ENCODE results near the gene CYP4A22.

CYP4A22 gene

DNA sequence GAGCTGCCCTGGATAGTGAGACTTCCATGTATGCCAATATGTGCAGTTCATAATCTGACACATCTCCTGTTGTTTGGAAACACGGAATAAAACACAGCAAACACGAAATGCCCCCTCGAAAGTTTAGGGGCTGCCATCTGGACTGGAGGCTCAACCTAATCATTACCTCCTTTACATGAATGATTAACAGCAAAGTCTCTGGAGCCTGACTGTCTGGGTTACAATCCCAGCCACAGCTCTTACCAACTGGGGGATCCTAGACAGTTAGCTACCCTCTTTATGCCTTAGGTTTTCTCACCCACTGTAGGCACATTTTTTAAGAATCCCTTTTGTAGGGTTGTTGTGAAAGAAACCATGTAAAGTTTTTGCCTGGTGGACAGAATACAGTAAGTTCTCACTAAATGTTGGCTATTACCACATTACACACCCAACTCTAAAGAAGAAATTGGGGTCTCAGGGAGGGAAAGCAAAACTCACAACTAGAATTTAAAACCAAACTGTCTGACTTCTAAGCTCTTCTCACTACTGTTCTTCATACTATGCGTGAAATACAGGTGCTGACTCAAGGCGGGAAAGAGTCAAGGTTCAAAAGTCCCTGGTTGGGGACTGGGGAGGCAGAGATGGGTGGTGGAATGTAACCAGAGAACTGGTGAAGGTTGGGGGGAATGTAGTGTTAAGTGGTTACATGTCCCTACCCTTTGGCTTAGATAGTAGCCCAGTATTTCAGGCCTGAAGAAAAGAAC lies 24.2 kb downstream of the CYP4A22 start:
- no peaks in the 10 kb centered on the region for H3K9me3 ChIP-seq (ENCODE audit: control insufficient read depth, low read depth, low read length)
- H3K36me3 ChIP-seq (ENCODE audit: control insufficient read depth, low read depth, low read length): no peaks in the 10 kb centered on the region
- H3K9ac ChIP-seq (ENCODE audit: low read length): no peak overlapping the region
- no peak overlapping the region for H3K4me3 ChIP-seq (ENCODE audit: low read length)
- no peak overlapping the region for H3K27ac ChIP-seq (ENCODE audit: low read length)
- no peaks in the 10 kb centered on the region for H3K4me1 ChIP-seq (ENCODE audit: control insufficient read depth, low read depth, low read length)
- H3K27me3 ChIP-seq (ENCODE audit: control insufficient read depth, insufficient read depth, low read length): no peaks in the 10 kb centered on the region

DNA sequence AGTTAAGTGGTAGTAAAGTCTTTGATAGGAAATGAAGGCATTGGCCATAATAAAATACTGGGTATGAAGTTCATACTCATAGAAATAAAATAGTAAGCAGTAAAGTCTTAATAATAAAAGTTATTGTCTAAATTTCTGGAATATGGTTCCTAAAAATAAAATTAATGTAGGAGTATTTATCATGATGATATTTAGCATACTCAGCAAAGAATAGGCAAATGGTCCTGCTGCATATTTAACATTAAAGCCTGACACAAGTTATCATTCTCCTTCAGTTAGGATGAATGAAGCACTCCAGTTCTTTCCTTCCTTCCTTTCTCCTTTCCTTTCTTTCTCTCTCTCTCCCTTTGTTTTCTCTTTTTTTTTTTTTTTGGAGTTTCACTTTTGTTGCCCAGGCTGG lies 27.3 kb downstream of the CYP4A22 start:
- H3K4me3 ChIP-seq (ENCODE audit: low read length): no peak overlapping the region
- H3K9ac ChIP-seq (ENCODE audit: low read length): no peak overlapping the region
- H3K4me1 ChIP-seq (ENCODE audit: control insufficient read depth, low read depth, low read length): no peaks in the 10 kb centered on the region
- no peaks in the 10 kb centered on the region for H3K36me3 ChIP-seq (ENCODE audit: control insufficient read depth, low read depth, low read length)
- H3K9me3 ChIP-seq (ENCODE audit: control insufficient read depth, low read depth, low read length): no peaks in the 10 kb centered on the region
- no peaks in the 10 kb centered on the region for H3K27me3 ChIP-seq (ENCODE audit: control insufficient read depth, insufficient read depth, low read length)
- no peak overlapping the region for H3K27ac ChIP-seq (ENCODE audit: low read length)

DNA sequence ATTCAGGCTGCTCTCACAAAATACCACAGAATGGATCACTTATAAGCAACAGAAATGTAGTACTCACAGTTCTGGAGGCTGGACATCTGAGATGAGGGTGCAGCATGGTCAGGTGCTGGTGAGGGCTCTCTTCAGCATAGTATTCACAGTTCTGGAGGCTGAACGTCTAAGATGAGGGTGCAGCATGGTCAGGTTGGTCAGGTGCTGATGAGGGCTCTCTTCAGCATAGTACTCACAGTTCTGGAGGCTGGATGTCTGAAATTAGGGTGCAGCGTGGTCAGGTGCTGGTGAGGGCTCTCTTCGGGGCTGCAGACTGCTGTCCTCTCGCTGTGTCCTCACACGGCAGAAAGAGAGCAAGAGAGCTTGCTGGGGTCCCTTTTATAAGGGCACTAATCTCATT lies 35.5 kb downstream of the CYP4A22 start:
- Histone ChIP-seq H3K36me3 (ENCODE audit: control insufficient read depth, low read depth, low read length) (no peaks in the 10 kb centered on the region), H3K4me1 (ENCODE audit: control insufficient read depth, low read depth, low read length) (no peaks in the 10 kb centered on the region), H3K27me3 (ENCODE audit: control insufficient read depth, insufficient read depth, low read length) (no peaks in the 10 kb centered on the region), H3K9me3 (ENCODE audit: control insufficient read depth, low read depth, low read length) (no peaks in the 10 kb centered on the region), H3K4me3 (ENCODE audit: low read length) (no peak overlapping the region), H3K27ac (ENCODE audit: low read length) (no peak overlapping the region), H3K9ac (ENCODE audit: low read length) (no peak overlapping the region)

DNA sequence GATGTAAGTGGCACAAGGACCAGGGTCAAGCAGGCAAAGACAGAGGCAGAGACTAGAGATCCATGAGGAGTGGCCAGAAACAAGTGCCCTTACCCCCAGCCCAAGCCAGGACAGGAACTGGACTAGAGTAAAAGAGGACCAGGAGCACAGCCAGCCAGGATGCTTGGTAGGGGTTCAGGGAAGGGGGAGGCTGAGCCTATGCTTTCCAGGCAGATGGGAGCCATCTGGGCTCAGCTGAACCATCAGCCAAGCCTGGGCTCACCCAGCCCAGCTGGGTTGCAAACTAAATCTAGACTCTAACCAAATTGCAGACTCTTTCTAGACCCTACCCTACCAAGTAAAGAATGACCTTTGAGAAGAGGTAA lies 37.4 kb downstream of the CYP4A22 start:
- H3K27ac ChIP-seq (ENCODE audit: low read length): no peak overlapping the region
- H3K9ac ChIP-seq (ENCODE audit: low read length): no peak overlapping the region

DNA sequence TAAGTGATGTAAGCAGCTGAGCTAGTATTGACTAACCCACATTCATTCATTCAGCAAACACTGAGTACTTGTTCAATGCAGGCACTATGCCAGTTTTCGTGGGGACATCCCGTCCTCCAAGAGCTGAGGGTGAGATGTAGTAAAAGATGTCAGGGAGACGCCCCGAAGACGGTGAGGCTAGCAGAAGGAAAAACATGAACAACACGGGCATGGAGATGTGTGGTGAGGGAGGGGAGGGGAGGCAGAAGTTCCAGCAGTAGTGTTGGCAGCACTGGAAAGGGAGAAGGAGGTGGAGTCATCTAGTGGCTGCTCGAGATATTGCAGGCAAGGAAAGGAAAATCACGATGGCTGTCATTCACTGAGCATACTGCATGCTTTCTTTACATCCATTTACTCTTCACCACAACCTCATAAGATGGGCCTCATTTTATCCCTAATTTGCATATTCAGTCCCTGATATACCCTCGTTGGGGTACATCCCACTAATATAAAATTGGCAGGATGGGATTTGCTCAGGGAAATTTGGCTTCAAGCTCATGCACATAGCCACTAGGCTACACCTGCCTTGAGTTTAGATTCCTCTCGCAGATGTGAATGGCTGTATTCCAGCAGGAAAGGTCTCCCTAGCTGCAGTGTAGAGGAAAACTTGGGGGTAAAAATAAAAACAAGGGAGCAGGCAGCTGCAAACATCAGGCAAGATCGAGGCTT lies 38.1 kb downstream of the CYP4A22 start:
- Histone ChIP-seq H3K4me3 (ENCODE audit: low read length) (no peak overlapping the region), H3K27me3 (ENCODE audit: control insufficient read depth, insufficient read depth, low read length) (peaks cover 11% of the 10 kb centered on the region), H3K9me3 (ENCODE audit: control insufficient read depth, low read depth, low read length) (no peaks in the 10 kb centered on the region), H3K4me1 (ENCODE audit: control insufficient read depth, low read depth, low read length) (peaks cover 4% of the 10 kb centered on the region), H3K27ac (ENCODE audit: low read length) (no peak overlapping the region), H3K36me3 (ENCODE audit: control insufficient read depth, low read depth, low read length) (no peaks in the 10 kb centered on the region), H3K9ac (ENCODE audit: low read length) (no peak overlapping the region)

More for the DNA sequence above, 37.4 kb downstream of the CYP4A22 start:
- no peaks in the 10 kb centered on the region for H3K36me3 ChIP-seq (ENCODE audit: control insufficient read depth, low read depth, low read length)
- no peaks in the 10 kb centered on the region for H3K9me3 ChIP-seq (ENCODE audit: control insufficient read depth, low read depth, low read length)
- no peak overlapping the region for H3K4me3 ChIP-seq (ENCODE audit: low read length)
- H3K4me1 ChIP-seq (ENCODE audit: control insufficient read depth, low read depth, low read length): peaks cover 4% of the 10 kb centered on the region
- H3K27me3 ChIP-seq (ENCODE audit: control insufficient read depth, insufficient read depth, low read length): peaks cover 4% of the 10 kb centered on the region

DNA sequence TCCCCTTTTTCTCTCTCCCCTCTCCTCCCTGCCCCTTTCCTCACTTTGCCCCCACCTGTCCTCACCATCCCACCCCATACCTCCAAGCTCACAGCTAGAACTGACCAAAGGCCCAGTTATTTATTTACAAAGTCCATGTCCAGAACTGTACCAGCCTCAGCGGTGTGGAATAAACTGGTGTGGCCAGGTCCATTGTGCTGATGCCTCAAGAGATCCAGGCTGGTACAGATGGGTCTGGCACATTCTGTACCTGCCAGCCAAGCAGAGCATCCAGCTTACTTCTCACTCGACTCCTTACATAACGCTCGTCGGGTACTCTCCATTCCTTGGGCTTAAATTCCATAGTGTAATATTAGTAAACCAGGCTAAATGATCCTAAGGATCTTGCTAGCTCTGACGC lies 40.8 kb downstream of the CYP4A22 start:
- Histone ChIP-seq H3K27me3 (ENCODE audit: control insufficient read depth, insufficient read depth, low read length) (peaks cover 16% of the 10 kb centered on the region), H3K9me3 (ENCODE audit: control insufficient read depth, low read depth, low read length) (no peaks in the 10 kb centered on the region), H3K4me3 (ENCODE audit: low read length) (no peak overlapping the region), H3K36me3 (ENCODE audit: control insufficient read depth, low read depth, low read length) (no peaks in the 10 kb centered on the region), H3K9ac (ENCODE audit: low read length) (no peak overlapping the region), H3K27ac (ENCODE audit: low read length) (no peak overlapping the region), H3K4me1 (ENCODE audit: control insufficient read depth, low read depth, low read length) (peaks cover 4% of the 10 kb centered on the region)

DNA sequence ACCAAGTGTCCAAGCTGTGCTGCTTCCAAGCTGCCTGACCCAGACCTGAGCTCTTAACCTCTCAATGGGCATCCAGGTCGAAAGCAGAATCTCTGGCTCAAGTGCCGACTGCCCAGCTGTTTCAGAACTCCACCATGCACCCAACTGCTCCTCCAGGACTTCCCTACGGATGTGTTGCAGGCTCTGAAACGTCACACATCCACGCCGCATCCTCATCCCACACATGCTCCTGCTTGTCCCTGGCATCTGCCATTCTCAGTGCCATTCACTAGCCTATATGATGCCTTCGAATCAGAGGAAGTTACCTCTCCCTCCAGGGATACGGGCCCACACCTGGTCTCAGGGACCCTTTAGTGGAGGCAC lies 41.4 kb downstream of the CYP4A22 start:
- Histone ChIP-seq H3K4me3 (ENCODE audit: low read length) (peak overlapping the region; percentile 54), H3K9me3 (ENCODE audit: control insufficient read depth, low read depth, low read length) (no peaks in the 10 kb centered on the region), H3K27me3 (ENCODE audit: control insufficient read depth, insufficient read depth, low read length) (peaks cover 16% of the 10 kb centered on the region), H3K27ac (ENCODE audit: low read length) (no peak overlapping the region), H3K9ac (ENCODE audit: low read length) (no peak overlapping the region), H3K36me3 (ENCODE audit: control insufficient read depth, low read depth, low read length) (no peaks in the 10 kb centered on the region), H3K4me1 (ENCODE audit: control insufficient read depth, low read depth, low read length) (peaks cover 4% of the 10 kb centered on the region)

DNA sequence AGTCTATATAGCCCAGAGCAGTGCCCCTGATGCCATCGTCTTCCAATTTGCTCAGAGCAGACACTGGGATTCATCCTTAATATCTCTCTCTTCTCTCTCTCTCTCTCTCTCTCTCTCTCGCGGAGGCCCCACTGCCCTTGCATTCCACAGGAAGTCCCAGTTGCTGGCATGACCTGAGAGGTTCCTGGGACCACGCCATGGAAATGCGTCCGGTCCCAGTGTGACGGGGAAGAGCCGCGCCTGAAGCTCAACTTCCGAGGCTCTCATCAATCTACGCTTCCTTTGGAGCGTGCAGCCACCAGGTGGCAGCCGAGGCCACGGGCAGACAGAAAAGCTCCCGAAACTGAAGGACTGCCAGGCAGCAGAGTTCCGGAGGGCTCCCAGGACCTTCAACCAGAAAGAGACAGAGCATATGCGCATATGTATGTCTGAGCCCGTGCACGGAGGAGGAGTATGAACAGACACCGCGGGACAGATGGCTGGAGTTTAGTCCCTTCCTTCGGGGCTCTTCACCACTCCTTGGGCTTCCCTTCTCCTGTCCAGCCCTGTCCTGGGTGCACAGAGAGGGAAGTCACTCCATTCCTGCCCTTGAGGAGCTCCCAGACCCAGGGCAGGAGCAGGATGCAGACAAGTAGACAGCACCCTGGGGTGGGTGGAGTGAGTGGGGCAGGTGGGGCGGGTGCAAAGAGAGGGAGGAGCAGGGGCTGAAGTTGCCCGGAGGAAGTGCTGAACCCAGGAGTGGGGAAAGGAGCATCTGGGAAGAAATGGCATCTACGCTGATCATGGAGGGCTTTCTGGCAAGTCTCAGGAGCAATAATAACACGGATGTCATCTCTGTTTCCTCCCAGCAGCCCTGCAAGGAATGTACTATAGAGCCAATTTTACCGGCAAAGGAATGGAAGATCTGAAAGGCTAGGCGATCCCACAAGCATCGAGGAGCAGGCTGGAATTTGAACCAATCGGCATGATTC lies 42.1 kb downstream of the CYP4A22 start:
- Histone ChIP-seq H3K4me3 (ENCODE audit: low read length) (peak overlapping the region; percentile 54), H3K36me3 (ENCODE audit: control insufficient read depth, low read depth, low read length) (no peaks in the 10 kb centered on the region), H3K4me1 (ENCODE audit: control insufficient read depth, low read depth, low read length) (peaks cover 4% of the 10 kb centered on the region), H3K9ac (ENCODE audit: low read length) (no peak overlapping the region), H3K27ac (ENCODE audit: low read length) (no peak overlapping the region), H3K9me3 (ENCODE audit: control insufficient read depth, low read depth, low read length) (no peaks in the 10 kb centered on the region), H3K27me3 (ENCODE audit: control insufficient read depth, insufficient read depth, low read length) (peaks cover 16% of the 10 kb centered on the region)

DNA sequence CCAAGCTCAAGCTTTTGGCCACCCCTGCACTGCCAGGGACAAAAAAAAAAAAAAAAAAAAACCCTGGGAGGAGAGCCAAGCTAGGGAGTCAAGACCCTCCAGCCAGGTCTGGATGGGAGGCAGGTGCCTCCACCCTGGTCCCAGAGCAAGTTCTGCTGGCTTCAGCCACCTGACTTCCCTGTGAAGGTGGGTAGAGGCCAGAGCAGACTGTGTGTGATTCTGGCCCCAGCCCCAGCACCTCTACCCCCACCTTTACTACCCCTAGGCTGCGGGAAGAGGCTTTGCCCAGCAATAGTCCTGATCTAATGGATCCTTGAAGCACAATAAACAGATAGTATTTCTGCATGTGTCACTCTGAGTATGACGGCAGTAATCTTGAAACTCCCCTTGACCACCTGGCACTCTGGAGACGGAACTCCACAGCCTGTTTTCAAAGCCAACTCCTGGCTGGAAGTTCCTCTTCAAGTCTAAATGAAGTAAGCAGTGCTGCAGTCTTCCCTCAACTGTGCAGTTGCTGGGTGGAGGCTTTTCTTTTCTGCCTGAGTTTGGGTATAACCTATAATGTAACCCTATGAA lies 42.8 kb downstream of the CYP4A22 start:
- Histone ChIP-seq H3K27me3 (ENCODE audit: control insufficient read depth, insufficient read depth, low read length) (peaks cover 16% of the 10 kb centered on the region), H3K36me3 (ENCODE audit: control insufficient read depth, low read depth, low read length) (no peaks in the 10 kb centered on the region), H3K4me1 (ENCODE audit: control insufficient read depth, low read depth, low read length) (peaks cover 4% of the 10 kb centered on the region), H3K9me3 (ENCODE audit: control insufficient read depth, low read depth, low read length) (no peaks in the 10 kb centered on the region), H3K27ac (ENCODE audit: low read length) (no peak overlapping the region), H3K9ac (ENCODE audit: low read length) (no peak overlapping the region), H3K4me3 (ENCODE audit: low read length) (no peak overlapping the region)

DNA sequence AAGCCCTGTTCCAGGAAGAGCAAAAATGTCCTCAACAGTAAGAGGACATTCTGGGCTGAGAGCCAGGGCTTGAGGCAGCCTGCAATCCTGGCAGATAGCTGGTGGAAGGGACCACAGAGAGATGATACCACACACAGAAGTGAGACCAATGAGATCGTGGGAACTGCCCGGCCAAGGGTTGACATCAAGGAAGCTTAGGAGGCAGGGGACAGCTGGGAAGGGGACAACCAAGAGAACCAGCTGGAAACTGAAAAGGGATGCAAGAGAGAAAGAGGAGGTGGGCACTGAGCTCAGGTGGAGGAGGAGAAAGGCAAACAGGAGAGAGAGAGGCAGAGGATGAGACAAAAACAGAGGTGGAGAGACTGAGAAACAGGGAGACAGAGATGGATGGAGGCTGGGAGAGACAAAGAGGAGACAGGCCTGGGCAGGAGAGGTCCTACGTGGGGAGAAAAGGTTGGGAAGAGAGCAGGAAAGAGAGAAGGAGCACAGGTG lies 43.4 kb downstream of the CYP4A22 start:
- H3K36me3 ChIP-seq (ENCODE audit: control insufficient read depth, low read depth, low read length): no peaks in the 10 kb centered on the region
- H3K27ac ChIP-seq (ENCODE audit: low read length): no peak overlapping the region
- H3K9ac ChIP-seq (ENCODE audit: low read length): no peak overlapping the region
- H3K9me3 ChIP-seq (ENCODE audit: control insufficient read depth, low read depth, low read length): no peaks in the 10 kb centered on the region
- no peak overlapping the region for H3K4me3 ChIP-seq (ENCODE audit: low read length)
- peaks cover 4% of the 10 kb centered on the region for H3K4me1 ChIP-seq (ENCODE audit: control insufficient read depth, low read depth, low read length)
- H3K27me3 ChIP-seq (ENCODE audit: control insufficient read depth, insufficient read depth, low read length): peaks cover 16% of the 10 kb centered on the region

Measured in iPS-18a (cell line).